Measurements from ENCODE around the gene EZR.
"Not testable (repeated sequence)": the region's sequence is repeated elsewhere in the genome, so short reads cannot be mapped to it uniquely, and the experiment has no call there.

EZR gene

DNA sequence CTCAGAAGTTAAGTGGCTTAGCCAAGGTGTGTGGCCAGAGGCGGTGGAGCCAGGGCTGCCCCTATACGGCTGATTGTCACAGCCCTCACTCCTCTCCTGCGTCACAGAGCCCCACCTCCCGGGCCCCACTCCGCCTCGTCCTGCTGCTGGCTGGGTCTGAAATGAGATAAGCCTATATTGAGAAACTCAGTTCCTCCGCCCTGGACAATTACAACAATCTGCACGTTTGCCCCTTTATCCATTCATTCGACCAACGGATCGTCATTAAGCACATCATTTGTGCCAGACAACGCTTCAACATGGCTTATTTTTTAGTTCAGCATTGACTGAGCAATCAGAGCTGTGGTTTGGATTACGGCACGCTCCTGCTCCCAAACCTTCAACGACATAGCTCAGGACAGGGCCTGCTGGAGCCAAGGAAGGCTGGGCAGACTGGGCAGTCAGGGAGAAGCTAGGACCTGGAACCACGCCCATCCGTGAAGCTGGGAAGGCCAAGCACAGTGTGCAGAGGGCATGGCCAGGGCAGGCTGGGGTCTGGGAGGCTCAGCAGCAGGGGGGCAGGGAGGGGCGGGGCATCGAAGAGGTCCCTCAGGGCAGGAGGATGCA lies 16.6 kb upstream of the EZR start:
- H3K4me3 ChIP-seq (ENCODE audit: low read depth, low read length), result no peak overlapping the region
- no peak for DNase-seq (ENCODE audit: low read depth)
- TF ChIP-seq CTCF (conservative IDR thresholded peaks at IDR 0.05; ENCODE audit: low read depth, low read length), result no peak

DNA sequence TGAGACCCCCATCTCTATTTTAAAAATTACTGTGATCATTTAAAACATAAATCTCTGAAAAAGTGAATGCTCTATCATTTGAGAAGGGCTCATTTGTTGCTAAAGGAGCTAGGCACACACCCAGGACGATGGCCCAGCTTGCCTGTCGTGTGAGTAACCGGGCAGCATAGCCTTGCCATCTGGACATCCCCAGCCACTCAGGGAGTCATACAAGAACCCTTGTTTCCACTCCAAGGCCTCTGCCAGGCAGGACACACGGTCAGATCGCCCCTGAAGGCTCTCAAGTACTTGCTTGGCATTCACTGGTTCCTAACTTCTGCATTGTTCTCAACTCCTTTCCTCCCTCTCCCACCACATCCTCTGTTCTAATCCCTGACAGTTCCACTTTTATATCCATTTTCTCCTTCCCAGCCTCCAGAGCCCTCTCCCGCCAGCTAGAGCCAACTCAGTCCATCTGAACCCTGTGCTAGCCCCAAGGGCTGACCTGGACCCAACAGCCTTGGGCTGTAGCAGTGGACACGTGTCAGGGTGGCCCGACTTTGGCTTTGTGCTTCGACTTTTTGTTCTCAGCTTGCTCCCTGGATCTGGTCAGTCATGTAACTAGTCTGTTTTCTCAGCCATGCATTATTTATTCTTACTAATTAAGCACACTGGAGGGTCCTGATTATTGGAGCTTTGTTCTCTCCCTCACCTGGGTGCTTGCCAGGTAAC lies 15.7 kb upstream of the EZR start:
- no peak for DNase-seq (ENCODE audit: low read depth)
- TF ChIP-seq CTCF (conservative IDR thresholded peaks at IDR 0.05; ENCODE audit: low read depth, low read length), result no peak
- no peak overlapping the region for H3K4me3 ChIP-seq (ENCODE audit: low read depth, low read length)

DNA sequence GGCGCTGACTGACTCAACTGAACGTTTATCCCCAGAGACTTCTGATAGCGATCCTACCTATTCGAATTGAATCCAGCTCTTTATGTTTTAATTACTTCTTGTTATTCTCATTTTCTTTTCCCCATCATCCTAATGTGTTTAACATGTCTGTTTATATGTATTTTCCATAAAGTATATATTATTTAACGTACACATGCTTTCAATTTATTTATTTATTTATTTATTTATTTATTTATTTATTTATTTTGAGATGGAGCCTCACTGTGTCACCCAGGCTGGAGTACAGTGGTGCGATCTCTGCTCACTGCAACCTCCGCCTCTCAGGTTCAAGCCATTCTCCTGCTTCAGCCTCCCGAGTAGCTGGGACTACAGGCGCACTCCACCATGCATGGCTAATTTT lies 13.6 kb upstream of the EZR start:
- not testable (repeated sequence) for H3K4me3 ChIP-seq (ENCODE audit: low read depth, low read length); DNase-seq (ENCODE audit: low read depth)

GRCh38 chr6:158832026-158832425 lies 12.9 kb upstream of the EZR start:
- no peak for TF ChIP-seq CTCF (conservative IDR thresholded peaks at IDR 0.05; ENCODE audit: low read depth, low read length)
- DNase-seq (ENCODE audit: low read depth), result no peak
- H3K4me3 ChIP-seq (ENCODE audit: low read depth, low read length), result no peak overlapping the region

GRCh38 chr6:158831571-158831970 lies 12.4 kb upstream of the EZR start:
- DNase-seq (ENCODE audit: low read depth), result no peak
- TF ChIP-seq CTCF (conservative IDR thresholded peaks at IDR 0.05; ENCODE audit: low read depth, low read length), result no peak
- H3K4me3 ChIP-seq (ENCODE audit: low read depth, low read length), result no peak overlapping the region

DNA sequence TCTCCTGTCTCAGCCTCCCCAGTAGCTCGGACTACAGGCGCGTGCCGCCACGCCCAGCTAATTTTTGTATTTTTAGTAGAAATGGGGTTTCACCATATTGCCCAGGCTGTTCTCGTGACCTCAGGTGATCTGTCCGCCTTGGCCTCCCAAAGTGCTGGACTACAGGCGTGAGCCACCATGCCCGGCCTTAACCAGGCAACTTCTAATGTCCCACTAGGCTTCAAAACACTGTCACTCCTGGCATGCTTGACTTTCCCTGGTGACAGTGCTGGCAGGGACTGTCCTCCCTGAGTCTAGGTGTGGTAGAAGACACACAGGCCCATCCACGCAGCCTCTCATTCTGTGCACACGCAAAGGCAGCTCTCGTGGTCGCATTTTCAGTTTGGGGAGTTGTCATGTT lies 11.6 kb upstream of the EZR start:
- DNase-seq (ENCODE audit: low read depth), result no peak
- no peak for TF ChIP-seq CTCF (conservative IDR thresholded peaks at IDR 0.05; ENCODE audit: low read depth, low read length)
- H3K4me3 ChIP-seq (ENCODE audit: low read depth, low read length), result no peak overlapping the region

DNA sequence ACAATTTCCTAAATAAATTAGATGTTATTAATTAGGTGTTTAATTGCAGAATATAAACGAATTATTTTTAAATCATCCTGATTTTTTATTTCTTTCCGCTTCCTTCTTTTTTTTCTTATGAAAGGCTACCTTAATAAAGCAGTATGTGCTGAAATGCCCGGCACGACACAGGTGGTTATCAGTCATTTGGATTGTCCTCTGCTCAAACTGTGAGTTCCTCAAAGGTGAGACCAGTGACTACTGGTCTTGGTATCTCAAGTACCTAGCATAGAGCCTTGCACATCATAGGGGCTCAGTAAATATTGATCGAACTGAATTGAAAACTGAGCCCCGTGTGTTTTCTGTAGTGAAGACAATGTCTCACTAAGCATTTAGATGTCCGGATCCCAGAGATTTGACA lies 9.6 kb upstream of the EZR start:
- TF ChIP-seq CTCF (conservative IDR thresholded peaks at IDR 0.05; ENCODE audit: low read depth, low read length), result no peak
- no peak for DNase-seq (ENCODE audit: low read depth)
- no peak overlapping the region for H3K4me3 ChIP-seq (ENCODE audit: low read depth, low read length)

Measured in choroid plexus epithelial cell (primary cell).